T47D (cell line): Measurements from ENCODE around the gene GRIN2A.

Source experiments
- DNase-seq, 2 experiments: peaks; one replicate each; pipeline versions ENCODE4 v3.0.0 to v3.0.0-alpha.2; 2011 to 2012; ENCODE audit warnings: low read depth in 1 of 2, low spot score in 1 of 2
- JUND ChIP-seq: IDR thresholded peaks from 2 replicates; pipeline ENCODE4 v1.6.1; 2012; ENCODE audit warnings: low read depth
- in situ Hi-C: cut with HindIII; loops from 2 replicates; pipeline ENCODE4 v1.10.0; 2016; ENCODE audit warnings: low sequenced_read_pairs, low pct_unique_long_range_greater_than_20kb

The GRIN2A gene

DNA sequence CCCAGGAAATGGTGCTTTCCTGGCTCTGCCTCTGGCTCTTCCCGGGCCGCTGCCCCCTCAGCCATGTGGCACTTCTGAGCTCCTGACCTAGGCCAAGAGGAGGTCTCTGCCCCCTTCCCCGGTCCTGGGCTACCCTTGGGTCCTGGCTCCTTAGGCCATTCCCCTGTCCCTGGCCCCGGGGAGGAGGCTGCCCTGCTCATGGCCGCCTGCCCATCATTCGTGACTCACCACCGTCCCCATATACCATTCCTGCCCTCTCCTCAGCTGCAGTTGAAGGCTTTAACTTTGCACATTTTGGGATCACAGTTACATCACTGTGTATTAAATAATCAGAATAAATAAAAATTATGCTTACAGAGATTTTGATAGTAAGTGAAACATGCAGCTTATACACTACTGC lies 69.0 kb downstream of the GRIN2A start:
- in situ Hi-C loops = no loop called here

DNA sequence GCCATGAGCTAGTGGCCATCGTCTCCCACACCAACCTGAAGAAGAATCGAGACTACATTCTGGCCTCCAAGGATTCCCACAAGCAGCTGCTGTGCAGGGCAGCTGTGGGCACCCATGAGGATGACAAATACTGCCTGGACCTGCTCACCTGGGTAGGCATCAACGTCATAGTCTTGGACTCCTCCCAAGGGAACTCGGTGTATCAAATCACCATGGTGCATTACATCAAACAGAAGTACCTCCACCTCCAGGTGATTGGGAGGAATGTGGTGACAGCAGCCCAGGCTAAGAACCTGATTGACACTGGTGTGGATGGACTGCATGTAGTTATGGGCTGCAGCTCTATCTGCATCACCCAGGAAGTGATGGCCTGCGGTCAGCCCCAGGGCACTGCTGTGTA lies 70.2 kb downstream of the GRIN2A start:
- TF ChIP-seq JUND = no peak
- in situ Hi-C loops = no loop called here
- DNase-seq = no peak

More for the DNA sequence above, 69.0 kb downstream of the GRIN2A start:
- no peak for DNase-seq
- TF ChIP-seq JUND = no peak

DNA sequence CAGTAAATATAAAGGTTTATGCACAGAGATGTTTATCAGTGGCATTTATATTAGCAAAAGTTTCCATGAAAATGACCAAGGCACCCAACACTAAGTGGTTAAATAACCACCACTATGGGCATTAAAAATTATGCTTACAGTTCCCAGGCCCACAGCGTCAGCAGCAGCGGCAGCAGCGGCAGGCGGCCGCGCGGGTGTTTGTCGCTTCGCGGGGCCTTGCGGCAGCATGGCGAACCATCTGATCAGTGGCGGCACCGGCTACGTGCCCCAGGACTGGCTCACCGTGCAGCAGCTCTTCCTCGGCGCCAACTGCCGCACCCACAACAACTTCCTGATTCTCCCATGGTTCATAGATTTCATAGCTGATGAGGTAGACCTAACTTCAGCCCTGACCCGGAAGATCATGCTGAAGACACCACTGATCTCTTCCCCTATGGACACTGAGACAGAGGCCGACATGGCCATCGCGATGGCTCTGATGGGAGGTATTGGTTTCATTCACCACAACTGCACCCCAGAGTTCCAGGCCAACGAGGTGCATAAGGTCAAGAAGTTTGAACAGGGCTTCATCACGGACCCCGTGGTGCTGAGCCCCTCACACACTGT lies 71.0 kb downstream of the GRIN2A start:
- no peak for TF ChIP-seq JUND
- no peak for DNase-seq
- in situ Hi-C loops = no loop called here

DNA sequence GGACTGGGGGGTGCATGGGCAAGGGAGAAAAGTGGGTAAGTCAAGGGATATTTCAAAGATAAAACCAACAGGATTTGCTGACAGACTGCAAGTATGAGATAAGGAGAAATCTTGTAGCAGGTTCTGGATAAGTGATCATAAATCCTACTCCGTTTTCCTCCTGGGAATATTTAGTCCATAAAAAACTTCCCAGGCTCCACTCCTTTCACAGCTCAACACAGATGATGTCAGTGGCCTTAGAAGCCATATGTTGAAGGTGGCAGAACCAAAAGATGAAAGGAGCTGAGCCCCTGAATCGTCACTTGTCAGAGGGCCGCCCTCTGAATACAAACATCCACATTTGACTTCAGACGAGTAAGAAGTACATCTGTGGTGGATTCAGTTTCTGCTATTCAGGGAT lies 71.7 kb downstream of the GRIN2A start:
- TF ChIP-seq JUND = no peak
- no peak for DNase-seq
- in situ Hi-C loops = no loop called here

DNA sequence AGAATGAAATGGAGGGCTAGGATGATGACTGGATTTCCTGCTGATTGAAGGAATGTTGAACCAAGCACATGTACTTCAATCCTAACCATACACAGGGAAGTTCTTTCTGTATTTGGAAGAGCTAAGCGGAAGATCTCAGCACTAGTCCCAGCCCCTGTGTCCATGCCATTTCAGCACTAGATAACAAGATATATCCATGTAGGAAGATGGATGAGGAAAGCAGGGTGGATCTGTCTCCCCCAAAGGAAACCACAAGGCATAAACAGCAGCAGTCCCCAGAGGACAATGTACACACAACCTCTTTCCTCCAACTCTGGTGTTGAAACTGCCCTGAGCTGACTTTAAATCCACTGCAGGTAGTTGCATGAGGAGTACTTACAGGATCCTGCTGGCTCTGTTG lies 75.1 kb downstream of the GRIN2A start:
- no peak for DNase-seq

DNA sequence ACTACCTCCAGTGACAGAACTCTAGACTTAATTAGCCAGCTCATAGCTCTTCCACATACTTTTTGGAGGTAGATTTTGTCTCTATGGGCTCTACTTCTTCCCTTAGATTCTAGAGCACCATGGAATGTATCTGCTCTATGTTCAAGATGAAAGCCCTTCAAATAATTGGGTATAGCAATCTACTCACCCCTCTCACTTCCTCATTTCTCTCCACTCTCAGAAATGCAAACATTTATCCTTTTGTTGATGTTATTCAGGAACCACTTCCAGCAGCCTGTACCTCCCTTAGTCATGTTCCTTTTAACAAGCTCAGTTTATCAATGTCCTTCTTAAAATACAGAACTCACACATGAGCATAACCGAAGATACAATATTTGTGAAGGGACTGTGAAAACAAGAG lies 78.5 kb downstream of the GRIN2A start:
- TF ChIP-seq JUND = no peak
- DNase-seq = no peak
- in situ Hi-C loops = no loop called here

More for the DNA sequence above, 75.1 kb downstream of the GRIN2A start:
- no peak for TF ChIP-seq JUND
- in situ Hi-C loops = no loop called here

DNA sequence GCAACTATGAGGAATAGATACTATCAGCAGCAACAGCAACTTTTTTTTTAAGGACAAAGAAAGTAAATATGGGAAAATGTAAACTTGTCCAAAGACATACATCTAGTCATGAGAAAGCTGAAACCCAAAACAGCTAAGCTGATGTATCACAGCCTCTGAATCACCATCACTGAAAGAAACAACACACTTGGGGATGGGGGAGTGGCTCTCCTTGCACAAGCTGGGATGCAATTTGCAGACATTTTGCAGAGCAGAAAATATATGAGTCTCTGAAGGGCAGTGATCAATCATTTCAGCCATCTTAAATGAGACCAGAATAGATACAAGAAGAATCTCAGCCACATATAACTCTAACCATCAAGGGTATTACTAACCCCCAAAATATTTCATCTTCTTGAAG lies 79.1 kb downstream of the GRIN2A start:
- in situ Hi-C loops = no loop called here
- no peak for DNase-seq
- no peak for TF ChIP-seq JUND

DNA sequence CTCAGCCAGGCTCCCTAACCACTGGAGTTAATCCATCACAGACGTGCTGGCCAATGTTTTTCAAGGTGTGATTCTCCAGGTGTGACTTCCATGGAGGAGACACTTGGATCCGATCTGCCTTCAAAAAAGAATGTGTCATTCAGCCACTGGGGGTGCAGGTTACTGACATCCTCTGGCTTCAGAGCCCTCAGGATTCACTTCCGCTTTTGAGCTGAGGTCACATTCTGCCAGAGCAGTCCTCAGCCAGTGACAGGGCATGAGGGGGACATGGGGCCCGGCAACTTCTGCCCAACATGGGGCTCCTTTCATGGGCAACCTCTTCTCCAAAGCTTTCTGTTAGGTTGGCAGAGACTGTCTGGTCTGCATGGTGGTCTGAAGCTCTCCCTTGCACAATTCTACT lies 81.4 kb downstream of the GRIN2A start:
- no peak for TF ChIP-seq JUND
- DNase-seq = no peak
- in situ Hi-C loops = no loop called here

DNA sequence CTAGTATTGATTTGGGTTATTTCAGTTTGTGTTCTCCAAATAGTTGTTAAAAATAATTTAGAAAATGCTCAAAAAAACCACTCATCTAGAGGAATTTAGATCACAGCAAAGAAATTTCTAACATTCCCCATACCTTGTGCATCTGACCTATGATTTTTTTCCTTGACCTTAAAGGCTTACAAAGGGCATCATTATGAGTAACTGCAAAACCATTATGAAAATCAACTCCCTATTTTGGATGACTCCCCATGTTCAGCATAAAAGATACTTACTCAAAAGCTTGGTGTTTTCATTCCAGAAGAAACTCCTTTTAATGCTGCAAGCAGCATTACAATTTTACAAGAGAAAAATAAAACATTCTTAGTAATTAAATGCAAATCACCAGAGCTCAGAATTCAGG lies 83.2 kb downstream of the GRIN2A start:
- no peak for TF ChIP-seq JUND
- in situ Hi-C loops = no loop called here
- no peak for DNase-seq

DNA sequence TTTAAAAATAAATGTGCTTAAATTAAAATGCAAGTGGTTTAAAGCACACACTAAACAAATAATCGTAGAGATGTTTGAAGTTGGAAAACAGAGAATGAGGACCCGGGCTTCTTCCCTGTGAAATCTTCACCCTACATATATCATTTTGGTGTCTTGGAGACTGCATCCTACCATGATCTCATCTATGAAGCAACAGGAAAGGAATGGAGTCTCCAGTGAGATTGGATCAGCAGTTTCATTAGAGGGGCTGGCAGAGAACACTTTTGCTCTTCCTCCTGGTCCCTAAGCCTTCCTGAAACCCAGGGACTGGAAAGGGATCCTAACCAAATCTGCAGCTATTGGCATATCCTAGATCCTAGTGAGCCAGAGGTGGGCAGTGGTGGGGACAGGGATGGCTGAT lies 85.0 kb downstream of the GRIN2A start:
- no peak for TF ChIP-seq JUND
- DNase-seq = no peak
- in situ Hi-C loops = no loop called here

DNA sequence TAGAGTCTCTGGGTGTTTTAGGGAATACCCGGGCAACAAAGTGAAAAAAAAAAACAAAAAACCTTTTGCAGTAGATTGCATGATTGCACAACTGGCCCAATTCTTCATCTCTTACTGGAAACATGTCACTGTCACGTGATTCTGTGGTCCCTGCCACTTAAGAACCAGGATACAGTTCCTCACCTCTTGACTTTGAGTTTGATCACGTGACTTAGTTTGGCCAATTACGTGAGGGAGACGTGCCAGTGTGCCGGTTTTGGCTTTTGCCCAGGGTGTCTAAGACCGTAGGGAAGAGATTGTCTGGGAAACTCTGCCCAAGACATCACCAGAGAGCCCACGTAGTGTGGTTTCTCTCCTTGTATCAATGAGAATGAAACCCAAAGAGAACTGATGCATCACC lies 88.7 kb downstream of the GRIN2A start:
- TF ChIP-seq JUND = no peak
- in situ Hi-C loops = no loop called here
- no peak for DNase-seq

DNA sequence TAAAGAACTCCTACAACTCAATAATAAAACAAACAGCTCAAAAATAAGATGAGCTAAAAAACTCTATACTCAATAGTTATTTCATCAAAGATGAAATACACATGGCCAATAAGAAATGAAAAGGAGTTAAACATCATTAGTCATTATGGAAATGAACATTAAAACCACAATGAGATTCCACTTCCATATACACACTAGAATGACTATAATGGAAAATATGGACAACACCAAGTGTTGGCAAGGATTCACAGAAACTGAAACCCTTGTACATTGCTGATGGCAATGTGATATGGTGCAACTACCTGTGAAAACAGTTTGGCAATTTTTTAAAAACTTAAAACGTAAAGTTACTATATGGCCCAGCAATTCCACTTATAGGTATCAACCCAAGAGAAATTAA lies 91.4 kb downstream of the GRIN2A start:
- in situ Hi-C loops = no loop called here
- no peak for TF ChIP-seq JUND

DNA sequence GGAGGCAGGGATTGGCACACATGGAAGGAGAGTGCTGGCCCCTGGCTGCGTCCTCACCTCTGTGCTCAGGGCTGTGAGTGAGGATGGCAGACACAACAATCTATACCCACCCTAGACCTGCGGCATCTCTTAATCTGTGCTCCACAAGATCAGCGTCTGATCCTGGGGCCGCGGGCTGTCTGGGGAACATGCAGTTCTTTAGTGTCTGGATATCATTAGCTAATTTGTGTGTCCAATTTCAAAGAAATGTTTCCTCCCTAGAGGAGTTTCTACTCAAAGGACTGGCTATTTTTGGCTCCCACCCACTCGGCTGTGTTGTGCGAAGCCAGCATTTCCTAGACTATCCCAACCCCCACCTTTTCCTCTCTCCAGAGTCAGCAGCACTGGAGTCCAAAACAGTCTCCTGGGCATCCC lies 93.8 kb downstream of the GRIN2A start:
- in situ Hi-C loops = no loop called here
- TF ChIP-seq JUND = no peak
- DNase-seq = no peak

More for the DNA sequence above, 91.4 kb downstream of the GRIN2A start:
- DNase-seq = no peak

DNA sequence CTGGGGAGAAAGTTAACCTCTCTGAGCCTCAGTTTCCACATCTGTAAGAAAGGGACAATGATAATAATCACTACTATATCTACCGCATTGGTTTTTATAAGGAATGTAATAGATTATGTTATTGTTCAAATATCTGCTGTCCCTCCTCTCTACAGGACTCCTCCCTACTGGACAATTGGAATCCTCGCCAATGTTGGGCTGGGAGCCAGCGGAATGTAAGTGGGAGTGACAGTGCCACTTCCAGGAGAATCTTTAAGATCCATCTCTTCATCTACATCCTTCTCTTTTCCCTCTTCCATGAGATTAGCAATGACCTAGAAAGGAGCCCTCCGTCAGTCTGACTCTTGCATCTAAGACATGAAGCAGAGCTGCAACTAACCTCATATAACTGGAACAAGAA lies 95.1 kb downstream of the GRIN2A start:
- in situ Hi-C loops = no loop called here
- no peak for DNase-seq

More for the DNA sequence above, 95.1 kb downstream of the GRIN2A start:
- TF ChIP-seq JUND = no peak
